OCI-LY1 (cell line): ENCODE results near the gene MEGF8.

Experiments
- H2AFZ ChIP-seq: fragments of 200-600 bp; sonication (generic), shearing (Covaris generic); 2 replicates; pipeline ENCODE4 v1.6.0; 2014; ENCODE audit warnings: antibody characterized with exemption, mild to moderate bottlenecking, low read length
- H3F3A ChIP-seq: fragments of 200-600 bp; sonication (generic), shearing (Covaris generic); 2 replicates; pipeline ENCODE4 v1.6.0; 2014; ENCODE audit warnings: mild to moderate bottlenecking, antibody characterized with exemption, low read length, moderate library complexity; ENCODE audit not compliant: insufficient read depth
- H3K27ac ChIP-seq: fragments of 200-600 bp; sonication (generic); 2 replicates; pipeline ENCODE4 v1.5.1; 2014; ENCODE audit warnings: low read length, mixed run types, mild to moderate bottlenecking, low read depth; ENCODE audit not compliant: poor library complexity, severe bottlenecking
- H3K27me3 ChIP-seq: fragments of 200-600 bp; sonication (generic); 2 replicates; pipeline ENCODE4 v1.6.0; 2014; ENCODE audit warnings: antibody characterized with exemption, mild to moderate bottlenecking, low read length, moderate library complexity; ENCODE audit not compliant: insufficient read depth
- H3K36me3 ChIP-seq: fragments of 200-600 bp; sonication (generic); 2 replicates; pipeline ENCODE4 v1.6.1; 2014; ENCODE audit warnings: mild to moderate bottlenecking, antibody characterized with exemption, low read length, moderate library complexity, mixed read lengths; ENCODE audit not compliant: insufficient read depth
- H3K4me1 ChIP-seq: fragments of 200-600 bp; sonication (generic); 2 replicates; pipeline ENCODE4 v1.5.1; 2014; ENCODE audit warnings: mild to moderate bottlenecking, low read length, moderate library complexity; ENCODE audit not compliant: insufficient read depth, severe bottlenecking
- H3K4me2 ChIP-seq: fragments of 200-600 bp; sonication (generic), shearing (Covaris generic); 2 replicates; pipeline ENCODE4 v1.6.1; 2014; ENCODE audit warnings: low read length
- H3K4me3 ChIP-seq: fragments of 200-600 bp; sonication (generic); 2 replicates; pipeline ENCODE4 v1.5.1; 2014; ENCODE audit warnings: low read length, low read depth, mild to moderate bottlenecking, mixed read lengths; ENCODE audit not compliant: poor library complexity, severe bottlenecking
- H3K79me2 ChIP-seq: fragments of 200-600 bp; shearing (Covaris generic); 2 replicates; pipeline ENCODE4 v1.6.1; 2016; ENCODE audit warnings: mixed run types, low read length, mixed read lengths; ENCODE audit not compliant: insufficient read depth
- H3K9ac ChIP-seq: fragments of 200-600 bp; sonication (generic), shearing (Covaris generic); 2 replicates; pipeline ENCODE4 v1.6.1; 2014; ENCODE audit warnings: mild to moderate bottlenecking, low read length, mixed read lengths
- H3K9me2 ChIP-seq: fragments of 200-600 bp; sonication (generic), shearing (Covaris generic); 2 replicates; pipeline ENCODE4 v1.6.1; 2014; ENCODE audit warnings: low read depth, mild to moderate bottlenecking, low read length, mixed read lengths
- H3K9me3 ChIP-seq: fragments of 200-600 bp; shearing (Covaris generic); 2 replicates; pipeline ENCODE4 v1.6.1; 2014; ENCODE audit warnings: low read length, mixed read lengths
- H4K20me1 ChIP-seq: fragments of 200-600 bp; sonication (generic), shearing (Covaris generic); 2 replicates; pipeline ENCODE4 v1.6.0; 2016; ENCODE audit warnings: mild to moderate bottlenecking, low read length; ENCODE audit not compliant: insufficient read depth
- EZH2 ChIP-seq: fragments of 200-600 bp; sonication (generic), shearing (Covaris generic); IDR thresholded peaks from 2 replicates; pipeline ENCODE4 v1.8.0; 2017; ENCODE audit warnings: borderline replicate concordance, mixed run types, mild to moderate bottlenecking, antibody characterized with exemption, low read length, moderate library complexity, mixed read lengths
- TF ChIP-seq, protein P1 (sequence below): fragments of 200-600 bp; sonication (generic), shearing (Covaris generic); IDR thresholded peaks from 2 replicates; pipeline ENCODE4 v1.5.1; 2017; ENCODE audit warnings: mild to moderate bottlenecking, antibody characterized with exemption, low read length, moderate library complexity, mixed read lengths

Gene MEGF8

DNA sequence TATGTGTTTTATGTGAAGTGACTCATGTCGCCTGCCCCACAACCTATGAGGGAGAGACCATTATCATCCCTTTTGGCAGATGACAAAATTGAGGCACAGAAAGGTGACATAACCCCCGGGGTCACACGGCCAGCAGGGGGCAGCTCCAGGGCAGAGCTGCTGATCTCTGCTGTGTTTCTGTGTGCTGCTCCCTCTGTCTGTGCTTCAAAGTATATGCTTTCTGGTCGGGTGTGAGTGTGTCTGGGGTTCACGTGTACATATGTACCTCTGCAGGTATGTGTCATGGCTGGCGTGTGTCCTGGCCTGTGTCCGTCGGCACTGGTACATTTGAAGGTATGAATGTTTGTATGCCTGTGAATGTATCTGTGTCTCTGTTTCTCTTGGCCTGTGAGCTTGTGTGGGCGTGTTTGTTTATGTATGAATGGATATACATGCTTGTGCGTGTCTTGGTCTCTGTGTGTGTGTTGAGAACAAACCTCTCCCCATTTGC, 94.7 kb downstream of the MEGF8 start:
- peaks cover 6% of the 10 kb centered on the region; the same call in 1 of the 2 replicates for H3K36me3 ChIP-seq
- H3K27me3 ChIP-seq, result no peaks in the 10 kb centered on the region
- TF ChIP-seq, protein P1, sequence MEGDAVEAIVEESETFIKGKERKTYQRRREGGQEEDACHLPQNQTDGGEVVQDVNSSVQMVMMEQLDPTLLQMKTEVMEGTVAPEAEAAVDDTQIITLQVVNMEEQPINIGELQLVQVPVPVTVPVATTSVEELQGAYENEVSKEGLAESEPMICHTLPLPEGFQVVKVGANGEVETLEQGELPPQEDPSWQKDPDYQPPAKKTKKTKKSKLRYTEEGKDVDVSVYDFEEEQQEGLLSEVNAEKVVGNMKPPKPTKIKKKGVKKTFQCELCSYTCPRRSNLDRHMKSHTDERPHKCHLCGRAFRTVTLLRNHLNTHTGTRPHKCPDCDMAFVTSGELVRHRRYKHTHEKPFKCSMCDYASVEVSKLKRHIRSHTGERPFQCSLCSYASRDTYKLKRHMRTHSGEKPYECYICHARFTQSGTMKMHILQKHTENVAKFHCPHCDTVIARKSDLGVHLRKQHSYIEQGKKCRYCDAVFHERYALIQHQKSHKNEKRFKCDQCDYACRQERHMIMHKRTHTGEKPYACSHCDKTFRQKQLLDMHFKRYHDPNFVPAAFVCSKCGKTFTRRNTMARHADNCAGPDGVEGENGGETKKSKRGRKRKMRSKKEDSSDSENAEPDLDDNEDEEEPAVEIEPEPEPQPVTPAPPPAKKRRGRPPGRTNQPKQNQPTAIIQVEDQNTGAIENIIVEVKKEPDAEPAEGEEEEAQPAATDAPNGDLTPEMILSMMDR, result peak; percentile 99
- TF ChIP-seq EZH2, result no peak
- H3F3A ChIP-seq, result no peaks in the 10 kb centered on the region
- H3K9ac ChIP-seq, result no peak overlapping the region; the same call in 1 of the 2 replicates
- no peaks in the 10 kb centered on the region for H3K9me2 ChIP-seq
- no peaks in the 10 kb centered on the region for H3K79me2 ChIP-seq
- H3K27ac ChIP-seq, result peak overlapping the region; percentile 1
- H3K4me1 ChIP-seq, result peaks cover 33% of the 10 kb centered on the region
- no peaks in the 10 kb centered on the region for H3K9me3 ChIP-seq
- H3K4me2 ChIP-seq, result peak overlapping the region; percentile 15; the same call in 1 of the 2 replicates
- H3K4me3 ChIP-seq, result no peak overlapping the region
- no peak overlapping the region for H2AFZ ChIP-seq
- no peaks in the 10 kb centered on the region for H4K20me1 ChIP-seq

DNA sequence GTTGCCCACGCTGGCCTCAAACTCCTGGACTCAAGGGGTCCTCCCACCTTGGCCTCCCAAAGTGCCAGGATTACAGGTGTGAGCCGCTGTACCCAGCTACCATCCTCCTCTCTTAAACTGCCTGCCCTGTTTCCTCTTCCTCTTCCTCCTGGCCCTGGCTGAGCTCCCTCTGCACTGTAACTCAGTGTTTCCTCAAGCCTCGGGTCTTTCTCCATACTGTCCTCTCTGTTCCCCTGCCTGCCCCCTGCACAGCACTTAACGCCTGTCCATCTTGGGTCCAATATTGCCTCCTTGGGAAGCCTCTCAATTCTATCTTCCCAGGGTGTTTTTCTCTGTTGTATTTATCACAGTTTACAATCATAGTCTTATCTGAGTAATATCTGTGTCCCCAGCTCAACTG, 95.7 kb downstream of the MEGF8 start:
- Histone ChIP-seq H3K27me3 (no peaks in the 10 kb centered on the region), H2AFZ (no peak overlapping the region), H3K79me2 (no peaks in the 10 kb centered on the region), H3F3A (no peaks in the 10 kb centered on the region), H3K36me3 (peaks cover 6% of the 10 kb centered on the region; the same call in 1 of the 2 replicates), H3K4me2 (peak overlapping the region; percentile 79), H3K4me3 (peak overlapping the region; percentile 73), H3K9me2 (no peaks in the 10 kb centered on the region), H3K27ac (peak overlapping the region; percentile 83), H3K4me1 (peaks cover 33% of the 10 kb centered on the region), H3K9ac (peak overlapping the region; percentile 80; the same call in 1 of the 2 replicates), H4K20me1 (no peaks in the 10 kb centered on the region), H3K9me3 (no peaks in the 10 kb centered on the region)
- TF ChIP-seq EZH2, result no peak
- TF ChIP-seq, protein P1, result no peak

DNA sequence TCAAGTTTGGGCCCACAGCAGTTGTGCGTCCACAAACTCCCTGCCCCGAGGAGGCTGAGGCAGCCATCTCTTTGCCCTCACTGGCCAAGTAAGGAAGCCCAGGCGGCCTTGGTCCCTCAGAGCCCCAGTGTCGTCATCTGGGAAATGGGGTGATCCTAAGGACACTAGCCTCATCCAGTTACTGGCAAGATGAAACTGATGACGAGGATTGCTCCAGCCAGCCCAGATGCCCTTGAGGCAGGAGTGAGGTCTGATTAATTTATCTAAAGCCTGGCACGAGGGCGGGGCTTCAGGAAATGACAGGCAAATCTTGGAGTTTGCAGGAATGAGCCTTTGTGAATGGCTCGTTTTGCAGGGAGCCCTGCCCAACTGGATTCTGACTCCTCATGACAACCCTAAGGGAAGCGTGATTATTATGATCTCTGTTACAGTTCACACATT, 96.2 kb downstream of the MEGF8 start:
- Histone ChIP-seq H3K9ac (peak overlapping the region; percentile 80), H2AFZ (no peak overlapping the region), H3K36me3 (peaks cover 6% of the 10 kb centered on the region; the same call in 1 of the 2 replicates), H3K9me3 (no peaks in the 10 kb centered on the region), H3K27me3 (no peaks in the 10 kb centered on the region), H3K9me2 (no peaks in the 10 kb centered on the region), H3K4me2 (peak overlapping the region; percentile 79), H4K20me1 (no peaks in the 10 kb centered on the region), H3F3A (no peaks in the 10 kb centered on the region), H3K4me1 (peaks cover 33% of the 10 kb centered on the region), H3K4me3 (peak overlapping the region; percentile 73), H3K79me2 (no peaks in the 10 kb centered on the region), H3K27ac (peak overlapping the region; percentile 83)
- TF ChIP-seq EZH2, result no peak
- TF ChIP-seq, protein P1, result no peak
